NCI-H345 treated with DMSO at 0.1 percent for 48 hours (cell line): Measurements from ENCODE around the gene MRPL45.
"Not testable (repeated sequence)": the region's sequence is repeated elsewhere in the genome, so short reads cannot be mapped to it uniquely, and the experiment has no call there.

ENCODE experiments used
- DNase-seq: peaks from one replicate; lab custom pipeline; 2025; ENCODE audit not compliant: unreplicated experiment; lab: John Stamatoyannopoulos, UW

MRPL45 gene

DNA sequence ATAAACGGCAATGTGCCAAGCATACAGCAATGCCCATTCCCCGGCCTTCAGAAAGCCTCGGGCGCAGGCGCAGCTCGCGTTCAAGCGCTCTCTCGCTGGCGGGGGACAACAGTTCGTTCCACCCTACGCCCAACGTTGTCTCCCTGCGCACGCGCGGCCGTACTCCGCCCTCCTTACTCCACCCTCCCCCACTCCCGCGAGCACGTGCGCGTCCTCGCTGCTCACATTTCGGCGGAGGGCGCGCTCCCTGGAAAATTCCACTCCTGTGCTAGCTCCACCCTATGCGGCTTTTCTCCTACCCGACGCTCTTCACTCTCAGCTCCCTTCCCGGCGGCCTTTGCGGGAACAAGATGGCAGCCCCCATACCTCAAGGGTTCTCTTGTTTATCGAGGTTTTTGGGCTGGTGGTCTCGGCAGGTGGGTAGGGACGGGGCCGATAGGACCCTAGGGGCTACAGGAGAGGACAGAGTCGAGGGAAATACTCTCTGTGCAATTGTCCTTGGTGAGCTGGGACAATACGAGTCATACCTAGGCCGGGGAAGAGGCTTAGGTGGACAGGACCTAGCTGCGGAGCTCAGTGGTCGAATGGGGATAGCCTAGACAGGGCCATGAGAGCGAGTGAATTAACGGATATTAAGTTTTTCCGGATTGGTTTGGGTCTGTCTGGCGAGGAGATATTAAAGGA is at the start of gene MRPL45:
MRPL45 (plus strand) TSS at position 335 of the 684 bp plus-strand sequence; CDS start at position 351, 16 bp downstream.
- DNase-seq: peak; percentile 79

DNA sequence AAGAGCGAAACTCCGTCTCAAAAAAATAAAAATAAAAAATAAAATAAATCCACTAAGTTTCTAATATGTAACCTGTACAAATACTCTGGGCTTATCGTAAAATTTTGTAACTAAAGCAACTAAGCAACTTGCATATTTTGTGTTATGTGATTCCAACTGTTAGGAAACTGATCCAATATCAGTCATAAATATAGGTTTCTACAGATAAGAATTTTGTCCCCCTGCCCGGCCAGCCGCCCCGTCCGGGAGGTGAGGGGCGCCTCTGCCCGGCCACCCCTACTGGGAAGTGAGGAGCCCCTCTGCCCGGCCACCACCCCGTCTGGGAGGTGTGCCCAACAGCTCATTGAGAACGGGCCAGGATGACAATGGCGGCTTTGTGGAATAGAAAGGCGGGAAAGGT is 43.8 kb upstream of the MRPL45 start:
- DNase-seq: not testable (repeated sequence)

DNA sequence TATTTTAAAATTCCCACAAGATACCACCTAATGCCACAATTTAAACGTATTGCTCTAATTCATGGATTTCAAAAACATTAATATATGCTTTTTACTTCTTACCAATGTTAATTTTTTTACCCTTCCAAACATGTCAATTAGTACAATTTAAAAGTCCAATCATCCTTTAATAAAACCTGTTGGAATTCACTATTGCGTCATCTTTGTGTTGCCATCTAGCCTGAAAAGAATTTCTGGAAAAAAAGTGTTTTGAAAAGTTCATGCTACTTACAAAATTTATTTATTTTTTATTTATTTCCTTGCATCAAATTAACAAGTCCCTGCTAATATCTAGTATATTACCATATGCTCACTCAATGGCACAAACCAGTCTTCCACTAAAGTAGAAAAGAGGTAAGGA is 42.6 kb upstream of the MRPL45 start:
- DNase-seq: not testable (repeated sequence)

DNA sequence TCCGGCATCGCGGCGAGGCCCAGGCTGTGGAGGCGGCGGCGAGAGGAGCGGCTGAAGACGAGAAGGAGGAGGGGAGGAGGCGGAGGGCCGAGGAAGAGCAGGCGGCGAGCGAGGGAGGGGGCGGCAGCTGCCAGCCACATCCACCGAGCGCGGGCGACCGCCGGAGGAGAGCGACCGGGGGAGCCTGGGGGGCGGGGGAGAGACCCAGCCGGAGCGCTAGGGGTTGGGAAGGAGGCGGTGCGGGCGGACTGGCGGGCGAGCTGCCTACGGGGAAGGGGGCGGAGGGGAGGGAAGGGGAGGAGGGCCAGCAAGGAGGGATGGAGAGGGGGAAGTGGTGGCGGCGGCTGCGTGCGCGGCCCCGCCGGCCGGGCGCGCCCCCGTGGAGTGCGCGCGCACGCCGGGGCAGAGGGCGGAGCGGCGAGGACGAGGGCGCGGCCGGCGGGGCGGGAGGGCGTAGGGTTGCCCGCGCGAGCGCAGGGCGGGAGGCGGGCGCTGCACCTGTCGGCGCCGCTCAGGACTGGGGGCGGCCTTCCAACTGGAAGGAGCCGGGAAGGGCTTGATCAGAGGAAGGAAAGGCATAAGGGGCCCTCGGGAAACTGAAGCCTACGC is 39.9 kb upstream of the MRPL45 start:
- DNase-seq: peak; percentile 40

DNA sequence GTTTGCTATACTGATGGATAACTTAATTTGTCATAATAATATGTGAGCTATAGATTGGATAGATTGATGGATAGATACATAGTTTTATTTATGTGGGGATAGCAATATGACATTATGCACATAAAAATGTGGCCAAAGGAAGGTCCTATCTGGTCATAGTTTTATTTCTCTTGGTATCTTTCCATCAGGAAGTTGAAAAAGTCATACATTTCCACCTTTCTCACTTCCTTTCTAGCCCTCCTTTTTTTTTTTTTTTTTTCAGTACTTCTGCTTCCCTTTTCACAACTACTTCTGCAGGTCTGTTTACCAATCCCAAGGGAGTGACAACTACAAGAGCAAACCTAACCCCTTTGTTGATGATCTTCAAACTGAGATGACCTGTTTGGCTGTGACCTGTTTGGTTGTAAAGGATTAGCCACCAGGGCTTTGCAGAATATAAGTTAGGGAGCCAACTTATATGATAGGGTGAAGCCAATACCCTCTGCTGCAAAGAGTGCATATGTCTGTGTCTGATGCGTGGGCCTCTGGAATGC is 30.9 kb upstream of the MRPL45 start:
- DNase-seq: not testable (repeated sequence)

DNA sequence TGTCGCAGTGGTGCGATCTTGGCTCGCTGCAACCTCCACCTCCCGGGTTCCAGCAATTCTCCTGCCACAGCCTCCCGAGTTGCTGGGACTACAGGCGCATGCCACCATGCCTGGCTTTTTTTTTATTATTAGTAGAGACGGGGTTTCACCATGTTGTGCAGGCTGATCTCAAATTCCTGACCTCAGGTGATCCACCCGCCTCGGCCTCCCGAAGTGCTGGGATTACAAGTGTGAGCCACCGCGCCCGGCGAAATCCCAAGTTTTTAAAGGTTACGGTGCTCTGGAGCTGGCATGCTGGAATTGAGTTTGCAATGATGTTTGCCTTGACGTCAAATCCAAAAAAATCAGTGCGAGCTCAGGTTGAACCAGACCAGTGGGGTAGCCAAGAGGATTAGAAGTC is 30.4 kb upstream of the MRPL45 start:
- DNase-seq: not testable (repeated sequence)

DNA sequence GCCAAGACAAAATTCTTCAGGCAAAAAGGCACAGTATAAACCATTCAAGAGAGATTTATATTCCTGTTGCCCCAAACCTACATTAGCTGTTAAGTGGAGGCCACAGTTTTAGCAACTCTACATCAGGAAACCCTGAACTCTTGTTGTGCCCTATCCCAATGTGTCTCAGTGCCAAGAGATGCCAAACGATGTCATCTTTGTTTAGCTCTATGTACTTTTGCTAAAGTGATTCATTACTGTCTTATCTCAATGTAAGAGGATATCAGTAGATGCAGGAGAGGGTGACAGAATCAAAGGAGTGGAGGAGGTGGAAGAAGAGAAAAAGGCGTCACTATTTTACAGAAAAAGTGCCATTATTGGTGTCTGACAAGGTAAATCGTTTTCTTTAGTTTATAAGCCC is 28.8 kb upstream of the MRPL45 start:
- DNase-seq: not testable (repeated sequence)

DNA sequence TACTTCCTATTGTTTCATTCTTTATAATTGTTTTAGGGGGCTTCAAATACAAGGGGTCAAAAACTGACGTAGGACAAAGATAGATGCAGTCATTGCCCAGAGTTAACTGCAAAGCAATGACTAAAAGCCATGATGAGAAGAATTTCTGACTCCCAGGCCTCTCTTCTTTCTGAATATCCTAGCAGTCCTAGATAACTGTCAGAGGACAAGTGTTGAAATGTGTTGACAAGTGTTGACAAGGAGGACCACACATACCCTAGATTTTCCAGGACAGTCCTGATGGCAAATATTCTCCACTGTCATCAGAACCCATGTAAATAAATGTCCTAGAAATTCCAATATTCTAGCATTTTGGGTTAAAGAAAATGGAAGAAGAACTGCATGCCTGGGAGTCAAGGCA is 27.9 kb upstream of the MRPL45 start:
- DNase-seq: not testable (repeated sequence)

DNA sequence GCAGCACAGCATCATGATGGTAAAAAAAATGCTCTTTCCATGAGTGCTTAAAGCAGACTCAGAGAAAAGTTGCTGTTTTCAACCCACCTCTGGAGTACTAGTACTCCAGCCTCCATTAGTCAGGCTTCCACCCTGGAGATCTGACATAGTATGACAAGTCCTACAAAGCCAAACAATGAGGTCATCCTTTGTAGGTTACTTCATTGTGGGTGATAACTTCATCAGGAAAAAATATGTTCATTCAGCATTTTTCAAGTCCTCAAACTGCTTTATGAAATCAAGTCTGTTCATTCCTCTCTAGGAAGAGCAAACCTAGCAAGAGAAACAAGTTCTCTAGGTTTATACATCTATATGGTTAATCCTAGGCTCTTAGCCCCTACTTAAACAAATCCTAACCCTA is 27.4 kb upstream of the MRPL45 start:
- DNase-seq: not testable (repeated sequence)

DNA sequence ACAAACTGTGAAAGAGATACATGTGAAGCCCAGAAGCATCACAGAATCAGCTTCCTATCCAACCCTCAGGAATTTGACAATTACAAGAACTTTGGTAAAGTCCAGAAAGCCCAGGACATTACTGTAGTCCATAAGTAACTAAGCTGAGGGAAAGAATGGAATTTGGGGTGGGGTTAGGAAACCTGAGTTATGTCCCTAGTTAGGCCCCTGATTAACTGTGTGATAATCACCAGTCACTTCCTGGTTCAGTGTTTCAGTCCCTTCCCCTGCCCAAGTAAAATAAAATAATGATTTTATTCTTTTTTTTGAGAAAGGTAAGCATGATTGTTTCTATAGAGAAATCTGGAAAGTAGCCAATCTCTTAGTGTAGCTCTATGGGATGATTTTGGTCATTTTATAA is 11.0 kb upstream of the MRPL45 start:
- not testable (repeated sequence) for DNase-seq

DNA sequence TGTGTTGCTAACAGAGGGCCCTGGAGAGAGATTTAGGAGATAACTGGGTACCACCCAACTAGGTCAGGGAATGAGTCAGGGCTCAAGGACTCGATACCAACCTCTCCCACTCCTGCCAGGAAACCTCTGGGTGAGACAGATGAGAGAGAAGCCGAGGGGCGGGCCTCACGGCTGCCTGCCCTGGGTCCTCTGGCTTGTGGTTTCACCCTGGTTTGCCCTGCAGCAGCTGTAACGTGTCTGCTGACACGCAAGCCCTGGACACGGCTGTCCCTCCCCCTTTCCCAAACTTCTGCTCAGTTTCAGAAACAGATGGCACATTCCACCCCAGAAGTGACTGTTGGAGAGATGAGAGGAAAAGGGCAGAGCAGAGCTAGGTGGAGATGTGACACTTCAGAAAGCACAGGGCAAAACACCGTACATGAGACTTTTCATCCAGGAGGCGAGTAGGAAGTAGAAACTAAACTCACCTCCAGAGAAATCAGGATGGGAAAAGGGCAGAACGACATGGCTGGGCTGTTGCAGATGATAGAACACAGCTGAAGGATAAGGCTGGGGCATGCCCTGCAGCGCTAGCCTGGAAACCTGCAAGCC is 10.4 kb upstream of the MRPL45 start:
- not testable (repeated sequence) for DNase-seq

DNA sequence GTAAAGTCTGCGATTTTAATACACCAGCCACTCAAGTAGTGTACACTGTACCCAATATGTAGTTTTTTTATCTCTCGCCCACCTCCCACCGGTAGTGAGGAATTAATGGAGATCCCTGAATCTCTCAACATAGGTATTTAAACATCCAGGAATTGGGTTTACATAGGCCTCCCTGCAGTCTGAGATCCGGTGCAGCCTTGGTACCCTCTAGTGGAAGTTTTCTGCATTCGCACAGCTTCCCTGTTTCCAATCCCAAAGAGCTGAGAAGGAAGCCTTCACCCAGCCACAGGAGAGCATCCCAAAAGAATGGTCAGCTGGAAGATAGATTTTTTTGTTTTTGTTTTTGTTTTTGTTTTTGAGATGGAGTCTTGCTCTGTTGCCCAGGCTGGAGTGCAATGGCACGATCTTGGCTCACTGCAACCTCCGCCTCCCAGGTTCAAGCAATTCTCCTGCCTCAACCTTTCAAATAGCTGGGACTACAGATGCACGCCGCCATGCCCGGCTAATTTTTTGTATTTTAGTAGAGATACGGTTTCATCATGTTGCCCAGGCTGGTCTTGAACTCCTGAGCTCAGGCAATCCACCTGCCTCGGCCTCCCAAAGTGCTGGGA is 8.6 kb upstream of the MRPL45 start:
- DNase-seq: not testable (repeated sequence)

DNA sequence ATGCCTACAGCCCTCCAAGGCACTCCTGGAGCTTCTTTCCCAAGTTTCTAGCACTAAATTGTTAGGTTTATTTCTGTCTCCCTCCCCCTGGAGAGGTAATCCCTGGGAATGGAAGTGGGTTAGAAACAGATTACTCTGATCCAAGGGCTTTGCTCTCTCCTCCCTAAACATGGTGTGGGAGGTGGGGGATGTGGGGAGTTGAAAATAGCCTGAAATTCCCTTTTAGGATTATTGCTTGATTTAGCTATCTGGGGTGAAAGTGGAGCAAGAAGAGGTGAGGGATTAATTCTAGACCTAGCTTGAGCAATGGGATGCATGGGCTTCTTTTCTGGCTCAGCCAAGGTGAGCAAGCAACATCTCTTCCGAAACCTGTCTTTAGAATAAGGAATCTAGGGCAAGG is 7.2 kb upstream of the MRPL45 start:
- DNase-seq: not testable (repeated sequence)

DNA sequence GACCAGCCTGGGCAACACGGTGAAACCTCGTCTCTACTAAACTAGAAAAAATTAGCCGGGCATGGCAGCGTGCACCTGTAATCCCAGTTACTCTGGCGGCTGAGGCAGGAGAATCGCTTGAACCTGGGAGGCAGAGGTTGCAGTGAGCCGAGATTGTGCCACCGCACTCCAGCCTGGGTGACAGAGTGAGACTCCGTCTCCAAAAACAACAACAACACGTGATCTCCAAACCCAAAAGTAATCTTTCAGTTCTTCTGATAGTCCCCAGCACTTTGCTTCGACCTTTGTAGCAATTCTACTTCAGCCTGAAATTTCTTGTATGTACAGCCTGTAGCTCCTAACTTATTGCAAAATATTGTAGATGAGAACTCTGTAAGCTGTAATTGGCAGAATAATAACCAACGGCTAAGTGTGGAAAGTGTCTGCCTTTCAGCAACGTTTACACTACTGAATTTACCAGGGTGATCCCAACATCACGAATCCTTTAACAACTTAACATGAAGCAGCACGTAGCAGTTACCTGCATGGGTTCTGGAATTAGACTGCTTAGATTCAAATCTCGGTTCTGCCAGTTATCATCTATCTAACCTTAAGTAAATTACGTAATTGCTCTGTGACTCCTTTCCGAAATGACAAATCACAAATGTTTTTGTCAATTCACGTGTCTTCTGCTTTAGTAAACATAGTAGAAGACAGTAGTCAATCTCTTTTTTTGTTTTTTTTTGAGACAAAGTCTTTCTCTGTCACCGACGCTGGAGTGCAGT is 1.2 kb upstream of the MRPL45 start:
- DNase-seq: not testable (repeated sequence)

DNA sequence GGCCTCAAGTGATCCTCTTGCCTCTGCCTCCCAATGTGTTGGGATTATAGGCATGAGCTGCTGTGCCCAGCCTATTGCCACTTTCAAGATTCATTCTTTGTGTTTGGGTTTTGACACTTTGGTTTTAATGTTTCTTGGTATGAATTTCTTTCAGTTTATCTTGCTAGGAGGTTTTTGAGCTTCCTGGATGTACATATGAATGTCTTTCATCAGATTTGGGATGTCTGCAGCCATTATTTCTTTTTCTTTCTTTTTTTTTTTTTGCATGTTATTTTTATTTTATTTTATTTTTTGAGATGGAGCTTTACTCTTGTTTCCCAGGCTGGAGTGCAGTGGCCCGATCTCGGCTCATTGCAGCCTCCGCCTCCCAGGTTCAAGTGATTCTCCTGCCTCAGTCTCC is 18.5 kb downstream of the MRPL45 start:
- no peak for DNase-seq

DNA sequence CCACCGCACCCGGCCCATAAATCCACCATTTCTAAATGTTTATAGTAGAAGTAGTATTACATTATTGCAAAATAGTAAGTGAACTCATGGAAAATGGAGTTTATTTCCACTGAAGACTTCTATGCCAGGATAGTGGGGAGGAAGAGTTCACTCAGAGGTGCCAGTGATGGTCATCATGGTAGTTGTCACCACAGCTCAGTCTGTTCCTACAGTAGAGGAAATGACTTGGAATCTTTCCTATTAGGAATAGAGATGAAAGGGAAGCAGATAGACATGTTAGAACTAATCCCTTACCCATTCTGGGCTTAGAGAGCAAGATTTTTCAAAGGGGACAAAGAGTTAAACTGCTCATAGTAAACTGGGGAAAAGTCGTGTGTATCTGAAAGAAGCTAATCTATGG is 20.1 kb downstream of the MRPL45 start:
- no peak for DNase-seq

DNA sequence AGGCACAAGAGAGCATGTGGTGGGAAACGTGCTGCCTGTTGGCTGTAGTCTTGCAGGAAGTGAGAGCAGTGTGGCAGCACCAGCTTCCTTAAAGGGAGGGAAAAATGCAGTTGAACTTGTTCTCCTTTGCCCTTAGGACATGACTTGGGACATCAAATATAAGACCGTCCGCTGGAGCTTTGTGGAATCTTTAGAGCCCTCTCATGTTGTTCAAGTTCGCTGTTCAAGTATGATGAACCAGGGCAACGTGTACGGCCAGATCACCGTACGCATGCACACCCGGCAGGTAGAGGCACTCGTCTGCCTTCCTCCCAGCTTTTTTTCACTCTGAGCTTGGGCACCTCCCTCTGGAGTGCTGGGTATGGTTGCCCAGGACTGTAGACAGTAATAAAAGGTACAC is 23.5 kb downstream of the MRPL45 start:
- no peak for DNase-seq

DNA sequence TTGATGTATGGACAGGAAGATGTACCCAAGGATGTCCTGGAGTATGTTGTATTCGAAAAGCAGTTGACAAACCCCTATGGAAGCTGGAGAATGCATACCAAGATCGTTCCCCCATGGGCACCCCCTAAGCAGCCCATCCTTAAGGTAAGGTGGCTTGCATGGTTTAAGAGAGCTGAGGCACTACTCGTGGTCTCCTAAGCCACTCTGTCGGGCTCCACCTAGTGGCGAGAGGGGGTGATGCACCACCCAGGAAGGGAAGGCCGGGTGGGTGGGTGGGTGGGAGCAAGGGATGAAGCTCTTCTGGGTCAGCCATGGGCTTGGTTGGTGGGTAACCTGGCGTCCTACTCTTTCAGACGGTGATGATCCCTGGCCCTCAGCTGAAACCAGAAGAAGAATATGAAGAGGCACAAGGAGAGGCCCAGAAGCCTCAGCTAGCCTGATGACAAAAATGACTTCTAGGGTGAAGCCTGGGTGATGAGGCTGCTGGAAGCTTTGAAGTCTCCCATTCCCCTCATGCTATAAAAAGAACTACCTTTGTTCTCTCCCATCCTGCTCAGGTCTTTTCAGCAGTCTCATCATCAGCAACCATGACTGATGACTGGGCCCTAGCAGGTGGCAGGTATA is 25.3 kb downstream of the MRPL45 start:
- no peak for DNase-seq

DNA sequence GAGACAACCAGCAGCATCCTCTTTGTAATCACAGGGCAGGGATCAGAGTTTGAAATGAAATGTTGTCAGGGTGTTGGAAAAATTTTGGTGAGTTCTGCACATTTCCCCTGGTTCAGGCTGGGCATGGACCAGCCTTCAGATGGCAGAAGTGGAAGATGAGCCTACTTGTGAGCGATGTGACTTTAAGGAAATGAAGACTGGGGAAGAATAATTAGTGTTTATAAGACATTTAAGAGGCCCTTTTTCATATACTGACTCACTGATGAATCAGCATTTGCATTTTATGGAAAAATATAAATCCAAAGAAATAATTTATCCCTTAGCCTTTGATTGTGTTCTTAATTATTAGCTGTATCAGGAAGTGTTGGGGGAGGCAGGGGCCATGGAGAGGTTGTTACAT is 25.9 kb downstream of the MRPL45 start:
- DNase-seq: no peak

DNA sequence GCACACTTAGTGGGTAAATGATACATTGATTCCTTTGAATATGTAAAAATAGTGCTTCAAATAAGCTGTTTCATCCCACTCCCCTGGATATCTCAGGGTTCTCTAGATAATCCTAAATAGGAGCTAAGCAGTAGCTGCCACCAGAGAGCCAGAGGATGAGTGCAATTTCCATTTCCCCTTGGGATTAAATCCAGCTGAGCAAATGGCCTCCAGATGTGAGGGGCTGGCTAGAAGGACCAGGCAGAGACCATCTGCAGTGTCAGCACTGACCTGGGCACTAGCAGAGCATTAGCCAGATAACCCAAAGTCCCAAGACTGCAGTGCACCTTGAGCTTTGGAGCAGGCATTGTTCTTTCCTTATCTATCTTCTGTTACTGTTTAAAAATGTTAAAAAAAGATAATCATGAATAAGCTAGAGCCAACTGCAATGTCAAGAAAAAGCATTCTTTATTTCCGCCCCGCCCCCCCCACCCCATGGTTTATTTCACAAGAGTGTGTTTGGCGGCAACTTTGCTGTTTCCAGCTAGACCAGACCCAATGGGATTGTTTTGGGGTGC is 27.3 kb downstream of the MRPL45 start:
- no peak for DNase-seq
